Fibroblast of lung (primary cell): ENCODE measurements around the gene SNRNP40.

Source experiments
- EZH2 ChIP-seq: IDR thresholded peaks from 2 replicates; pipeline ENCODE4 v1.5.1; 2012; ENCODE audit warnings: low read length, control low read depth, mild to moderate bottlenecking; ENCODE audit errors: missing control alignments
- TF ChIP-seq, protein P1 (sequence below), 2 donors: IDR thresholded peaks in 1 of 2; conservative IDR thresholded peaks in 1 of 2; 1 replicate in 1 of 2; 2 replicates in 1 of 2; pipeline ENCODE4 v1.5.1; 2011 to 2012; ENCODE audit warnings: low read length in 2 of 2, control low read depth in 1 of 2, inconsistent platforms in 1 of 2, low read depth in 1 of 2, mild to moderate bottlenecking in 1 of 2

DNA sequence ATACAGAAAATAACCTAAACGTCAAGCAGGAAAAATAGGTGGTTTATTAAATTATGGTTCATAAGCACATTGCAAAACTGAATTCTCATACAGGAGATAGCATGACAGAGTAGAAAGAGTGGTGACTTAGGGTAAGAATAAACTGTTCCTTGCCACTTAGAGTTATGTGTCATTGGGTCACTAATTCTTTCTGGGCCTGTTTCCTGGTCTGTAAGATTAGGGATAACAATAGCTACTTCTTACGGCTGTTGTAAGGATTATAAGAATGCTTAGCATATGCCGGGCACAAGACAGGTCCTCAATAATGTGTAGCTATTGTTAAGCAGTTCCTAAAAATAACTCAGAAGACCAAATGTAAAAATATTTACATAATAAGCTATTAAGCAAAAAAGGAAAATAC lies 24.2 kb downstream of the SNRNP40 start:
- TF ChIP-seq, protein P1, sequence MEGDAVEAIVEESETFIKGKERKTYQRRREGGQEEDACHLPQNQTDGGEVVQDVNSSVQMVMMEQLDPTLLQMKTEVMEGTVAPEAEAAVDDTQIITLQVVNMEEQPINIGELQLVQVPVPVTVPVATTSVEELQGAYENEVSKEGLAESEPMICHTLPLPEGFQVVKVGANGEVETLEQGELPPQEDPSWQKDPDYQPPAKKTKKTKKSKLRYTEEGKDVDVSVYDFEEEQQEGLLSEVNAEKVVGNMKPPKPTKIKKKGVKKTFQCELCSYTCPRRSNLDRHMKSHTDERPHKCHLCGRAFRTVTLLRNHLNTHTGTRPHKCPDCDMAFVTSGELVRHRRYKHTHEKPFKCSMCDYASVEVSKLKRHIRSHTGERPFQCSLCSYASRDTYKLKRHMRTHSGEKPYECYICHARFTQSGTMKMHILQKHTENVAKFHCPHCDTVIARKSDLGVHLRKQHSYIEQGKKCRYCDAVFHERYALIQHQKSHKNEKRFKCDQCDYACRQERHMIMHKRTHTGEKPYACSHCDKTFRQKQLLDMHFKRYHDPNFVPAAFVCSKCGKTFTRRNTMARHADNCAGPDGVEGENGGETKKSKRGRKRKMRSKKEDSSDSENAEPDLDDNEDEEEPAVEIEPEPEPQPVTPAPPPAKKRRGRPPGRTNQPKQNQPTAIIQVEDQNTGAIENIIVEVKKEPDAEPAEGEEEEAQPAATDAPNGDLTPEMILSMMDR (conservative IDR thresholded peaks at IDR 0.05 in 1 of 2, IDR thresholded peaks at IDR 0.05 in 1 of 2; ENCODE audit: low read depth in 1 of 2, low read length in 2 of 2), result no peak
- no peak for TF ChIP-seq EZH2
